Left cardiac atrium (tissue), 2 donors: Measurements from ENCODE around the gene LONRF2. TPM values are rescaled to one million over a fixed set of nuclear protein-coding genes. Genes with fewer than 3 reads are reported as not detected.

Experiments used
- total RNA-seq, 2 donors: library from RNA; stranded (reverse); fragmentation: NEBNext Ultra II Directional; extraction: Animal tissue kit (Norgen Biotek cat#: 25700); gene quantifications; one replicate each; pipeline ENCODE4 v1.2.1, GENCODE V29; 2021
- donor health status: DM: no; HTN: yes; CAD: no; lungs with severe emphysema.
- donor health status: DM: yes; HTN: yes; CAD: no.

Gene LONRF2
- total RNA-seq, 2 donors from 2014 or later: 12.8 to 13.5 TPM

Other genes with a start within 250 kb of the LONRF2 start
- 10 to 100 TPM; 20.8 to 22.8 TPM for gene AFF3, start 179.9 kb downstream of the LONRF2 start, total RNA-seq
- gene CHST10, start 95.2 kb upstream of the LONRF2 start, total RNA-seq: 10 to 100 TPM; 10.9 to 14.5 TPM
- not detected for gene NMS, start 148.0 kb upstream of the LONRF2 start, total RNA-seq
- gene PDCL3, start 240.5 kb upstream of the LONRF2 start, total RNA-seq: 10 to 100 TPM; 21.4 to 24.2 TPM